Measurements from ENCODE around the gene ANXA2R. TPM values are rescaled to one million over a fixed set of nuclear protein-coding genes. Genes with fewer than 3 reads are reported as not detected.
"Not testable (repeated sequence)": the region's sequence is repeated elsewhere in the genome, so short reads cannot be mapped to it uniquely, and the experiment has no call there.

Gene ANXA2R
- total and polyA plus RNA-seq, 2 donors = 2.9 to 3.5 TPM

DNA sequence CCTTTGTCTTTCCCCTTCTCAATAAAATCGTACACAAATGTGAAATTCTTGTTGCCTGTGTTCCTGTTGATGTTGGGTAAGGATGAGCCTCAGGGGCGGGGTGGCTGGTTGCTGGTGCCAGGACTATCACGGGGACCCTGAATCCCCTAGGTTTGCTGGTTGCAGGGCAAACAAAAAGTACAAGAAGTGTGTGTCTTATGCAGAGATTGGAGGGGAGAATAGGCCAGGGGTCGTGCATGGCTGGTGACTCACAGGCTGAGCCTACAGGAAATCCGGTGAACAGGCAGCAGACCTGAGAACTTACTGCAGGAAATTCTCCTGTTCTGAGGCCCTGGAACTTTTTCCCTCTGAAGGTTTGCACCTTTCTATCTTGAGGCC, 5.5 kb downstream of the ANXA2R start:
- WGBS = 55% methylated on average over 5 of the region's 5 CpGs
- H3K36me3 ChIP-seq (ENCODE audit: insufficient read depth) = no peaks in the 10 kb centered on the region
- no peaks in the 10 kb centered on the region for H3K4me1 ChIP-seq (ENCODE audit: insufficient read depth)
- H3K27ac ChIP-seq (ENCODE audit: low read depth) = no peak overlapping the region
- H3K4me3 ChIP-seq (ENCODE audit: low read depth, low read length) = no peak overlapping the region
- DNase-seq (ENCODE audit: extremely low spot score) = no peak

DNA sequence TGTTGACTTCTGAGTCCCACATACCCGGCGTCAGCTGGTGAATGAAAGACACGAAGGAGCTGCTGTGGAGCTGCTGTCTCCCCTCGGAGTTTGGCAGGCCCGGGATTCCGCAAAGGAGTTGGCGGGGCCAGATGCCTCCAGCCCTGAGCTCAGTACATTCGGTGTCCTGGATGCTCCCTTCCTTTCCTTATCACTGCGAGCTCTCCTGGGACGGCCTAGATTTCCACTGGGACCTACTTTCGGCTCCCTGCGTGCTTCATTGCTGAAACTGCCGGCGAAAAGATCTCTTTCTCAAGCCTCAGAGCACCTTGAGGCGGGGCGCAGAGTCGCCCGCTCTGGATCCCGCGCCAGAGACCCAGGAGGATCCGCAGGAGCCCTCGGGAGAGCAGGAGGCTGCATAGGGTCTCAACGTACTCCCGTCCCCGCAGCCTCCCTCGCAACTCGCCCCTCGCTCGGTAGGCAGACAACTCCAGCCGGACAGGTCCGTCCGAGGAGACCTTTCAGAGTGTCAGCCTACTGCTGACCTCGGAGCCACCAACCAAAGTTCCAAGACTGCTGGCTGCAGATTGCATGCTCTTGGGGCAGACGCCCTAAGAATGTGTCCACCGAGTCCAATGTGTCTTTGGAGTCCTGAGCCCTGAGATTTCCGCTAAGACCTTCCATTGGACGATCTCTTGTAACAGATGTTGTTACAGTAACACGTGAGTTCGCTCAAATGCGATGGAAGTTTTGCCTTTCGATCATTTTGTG, 6.1 kb downstream of the ANXA2R start:
- no peak overlapping the region for H3K27ac ChIP-seq (ENCODE audit: low read depth)
- DNase-seq (ENCODE audit: extremely low spot score) = no peak
- WGBS = 34% methylated on average over 41 of the region's 41 CpGs
- no peaks in the 10 kb centered on the region for H3K36me3 ChIP-seq (ENCODE audit: insufficient read depth)
- H3K4me3 ChIP-seq (ENCODE audit: low read depth, low read length) = no peak overlapping the region
- no peaks in the 10 kb centered on the region for H3K4me1 ChIP-seq (ENCODE audit: insufficient read depth)

DNA sequence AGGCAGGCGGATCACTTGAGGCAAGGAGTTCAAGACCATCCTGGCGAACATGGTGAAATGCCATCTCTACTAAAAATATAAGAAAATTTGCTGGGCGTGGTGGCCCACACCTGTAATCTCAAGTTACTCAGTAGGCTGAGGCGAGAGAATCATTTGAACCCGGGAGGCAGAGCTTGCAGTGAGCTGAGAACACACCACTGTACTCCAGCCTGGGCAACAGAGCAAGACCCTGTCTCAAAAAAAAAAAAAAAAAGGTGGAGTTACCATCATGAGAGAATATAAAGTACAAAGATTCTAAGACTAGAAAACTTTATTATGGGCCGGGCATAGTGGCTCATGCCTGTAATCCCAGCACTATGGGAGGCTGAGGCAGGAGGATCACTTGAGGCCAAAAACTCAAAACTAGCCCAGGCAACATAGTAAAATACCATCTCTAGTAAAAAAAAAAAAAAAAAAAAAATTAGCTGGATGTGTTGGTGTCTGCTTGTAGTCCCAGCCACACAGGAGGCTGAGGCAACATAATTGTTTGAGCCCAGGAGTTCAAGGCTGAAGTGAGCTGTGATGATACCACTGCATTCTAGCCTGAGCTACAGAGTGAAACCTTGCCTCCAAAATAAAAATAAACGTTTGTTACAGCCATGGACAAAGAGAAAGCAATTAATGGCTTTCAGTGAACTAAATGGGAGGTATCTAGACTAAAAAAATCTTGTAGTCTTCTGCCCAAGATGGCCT, 12.9 kb downstream of the ANXA2R start:
- 79% methylated on average over 7 of the region's 7 CpGs for WGBS
- no peaks in the 10 kb centered on the region for H3K36me3 ChIP-seq (ENCODE audit: insufficient read depth)
- no peak overlapping the region for H3K27ac ChIP-seq (ENCODE audit: low read depth)
- H3K4me1 ChIP-seq (ENCODE audit: insufficient read depth) = no peaks in the 10 kb centered on the region
- H3K4me3 ChIP-seq (ENCODE audit: low read depth, low read length) = no peak overlapping the region
- DNase-seq (ENCODE audit: extremely low spot score) = no peak

DNA sequence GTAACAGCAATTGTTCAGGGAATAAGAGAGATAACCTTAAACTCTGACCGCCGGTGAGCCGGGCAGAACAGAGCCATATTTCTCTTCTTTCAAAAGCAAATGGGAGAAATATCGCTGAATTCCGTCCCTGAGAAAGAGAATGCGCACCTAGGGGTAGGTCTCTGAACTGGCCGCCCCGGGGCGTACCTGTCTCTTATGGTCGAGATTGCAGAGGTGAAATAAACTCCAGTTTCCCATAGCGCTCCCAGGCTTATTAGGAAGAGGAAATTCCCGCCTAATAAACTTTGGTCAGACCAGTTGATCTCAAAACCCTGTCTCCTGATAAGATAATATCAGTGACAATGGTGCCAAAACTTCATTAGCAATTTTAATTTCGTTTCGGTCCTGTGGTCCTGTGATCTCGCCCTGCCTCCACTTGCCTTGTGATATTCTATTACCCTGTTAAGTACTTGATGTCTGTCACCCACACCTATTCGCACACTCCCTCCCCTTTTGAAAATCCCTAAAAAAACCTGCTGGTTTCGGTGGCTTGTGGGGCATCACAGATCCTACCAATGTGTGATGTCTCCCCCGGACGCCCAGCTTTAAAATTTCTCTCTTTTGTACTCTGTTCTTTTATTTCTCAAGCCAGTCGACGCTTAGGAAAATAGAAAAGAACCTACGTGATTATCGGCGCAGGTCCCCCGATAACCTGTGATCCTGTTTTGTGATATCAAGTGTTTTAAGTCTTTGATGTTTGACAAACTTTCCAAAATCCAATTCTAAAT, 14.8 kb downstream of the ANXA2R start:
- not testable (repeated sequence) for H3K27ac ChIP-seq (ENCODE audit: low read depth); H3K4me1 ChIP-seq (ENCODE audit: insufficient read depth); H3K36me3 ChIP-seq (ENCODE audit: insufficient read depth); DNase-seq (ENCODE audit: extremely low spot score); H3K4me3 ChIP-seq (ENCODE audit: low read depth, low read length)
- 47% methylated on average over 25 of the region's 25 CpGs for WGBS

DNA sequence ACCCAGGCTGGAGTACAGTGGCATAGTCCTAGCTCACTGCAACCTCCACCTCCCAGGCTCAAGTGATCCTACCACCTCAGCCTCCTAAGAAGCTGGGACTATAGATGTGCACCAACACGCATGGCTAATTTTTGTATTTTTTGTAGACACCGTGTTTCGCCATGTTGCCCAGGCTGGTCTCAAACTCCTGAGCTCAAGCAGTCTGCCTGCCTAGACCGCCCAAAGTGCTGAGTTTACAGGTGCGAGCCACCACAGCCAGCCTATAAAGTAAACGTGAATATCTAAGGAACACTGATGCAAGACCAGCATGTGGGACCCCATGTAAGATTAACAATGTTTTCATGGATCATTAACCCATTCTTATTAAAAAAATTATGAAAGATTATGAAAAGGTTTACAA, 15.9 kb downstream of the ANXA2R start:
- no peak for DNase-seq (ENCODE audit: extremely low spot score)
- Histone ChIP-seq H3K36me3 (ENCODE audit: insufficient read depth) (no peaks in the 10 kb centered on the region), H3K4me3 (ENCODE audit: low read depth, low read length) (no peak overlapping the region), H3K4me1 (ENCODE audit: insufficient read depth) (no peaks in the 10 kb centered on the region), H3K27ac (ENCODE audit: low read depth) (no peak overlapping the region)
- WGBS = 71% methylated on average over 6 of the region's 6 CpGs

DNA sequence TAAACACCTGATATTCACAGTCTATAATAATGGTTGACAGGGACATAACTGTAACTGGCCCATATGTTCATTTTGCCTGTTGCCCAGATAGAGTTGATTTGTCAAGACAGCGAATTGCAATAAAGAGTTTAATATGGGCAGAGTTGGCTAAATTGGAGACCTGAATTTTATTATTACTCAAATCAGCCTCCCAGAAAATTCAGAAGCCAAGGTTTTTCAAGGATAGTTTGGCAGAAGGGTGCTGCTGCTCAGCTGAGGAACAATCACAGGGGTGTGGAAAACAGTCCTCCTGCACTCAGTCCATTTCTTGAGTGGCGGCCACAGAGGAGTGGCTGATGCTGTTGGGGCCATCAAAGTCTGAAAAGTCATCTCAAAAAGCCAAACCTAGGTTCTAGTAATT, 19.0 kb downstream of the ANXA2R start:
- DNase-seq (ENCODE audit: extremely low spot score) = no peak
- 80% methylated on average over 2 of the region's 2 CpGs for WGBS
- no peak overlapping the region for H3K4me3 ChIP-seq (ENCODE audit: low read depth, low read length)

DNA sequence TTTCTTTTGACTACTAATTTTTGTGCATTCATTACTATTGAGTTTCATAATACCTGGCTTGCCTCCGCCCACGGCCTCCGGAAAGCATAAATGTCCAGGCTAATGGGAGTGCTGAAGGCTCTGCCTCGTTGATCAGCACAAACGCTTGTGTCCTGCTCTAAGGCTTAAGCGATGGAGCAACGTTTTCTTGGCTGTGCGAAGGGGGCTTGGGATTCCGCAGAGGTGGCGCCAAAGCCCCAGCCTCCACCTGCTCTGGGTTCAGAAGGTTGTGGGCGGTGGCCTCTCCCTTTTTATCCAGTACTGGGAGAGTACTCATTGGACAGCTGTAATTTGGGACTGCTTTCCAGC, 19.7 kb downstream of the ANXA2R start:
- DNase-seq (ENCODE audit: extremely low spot score) = no peak
- Histone ChIP-seq H3K27ac (ENCODE audit: low read depth) (peak overlapping the region; percentile 64), H3K36me3 (ENCODE audit: insufficient read depth) (no peaks in the 10 kb centered on the region), H3K4me3 (ENCODE audit: low read depth, low read length) (no peak overlapping the region), H3K4me1 (ENCODE audit: insufficient read depth) (no peaks in the 10 kb centered on the region)
- WGBS = 19% methylated on average over 11 of the region's 11 CpGs

More for the DNA sequence above, 19.0 kb downstream of the ANXA2R start:
- H3K36me3 ChIP-seq (ENCODE audit: insufficient read depth) = no peaks in the 10 kb centered on the region
- H3K4me1 ChIP-seq (ENCODE audit: insufficient read depth) = no peaks in the 10 kb centered on the region
- no peak overlapping the region for H3K27ac ChIP-seq (ENCODE audit: low read depth)

DNA sequence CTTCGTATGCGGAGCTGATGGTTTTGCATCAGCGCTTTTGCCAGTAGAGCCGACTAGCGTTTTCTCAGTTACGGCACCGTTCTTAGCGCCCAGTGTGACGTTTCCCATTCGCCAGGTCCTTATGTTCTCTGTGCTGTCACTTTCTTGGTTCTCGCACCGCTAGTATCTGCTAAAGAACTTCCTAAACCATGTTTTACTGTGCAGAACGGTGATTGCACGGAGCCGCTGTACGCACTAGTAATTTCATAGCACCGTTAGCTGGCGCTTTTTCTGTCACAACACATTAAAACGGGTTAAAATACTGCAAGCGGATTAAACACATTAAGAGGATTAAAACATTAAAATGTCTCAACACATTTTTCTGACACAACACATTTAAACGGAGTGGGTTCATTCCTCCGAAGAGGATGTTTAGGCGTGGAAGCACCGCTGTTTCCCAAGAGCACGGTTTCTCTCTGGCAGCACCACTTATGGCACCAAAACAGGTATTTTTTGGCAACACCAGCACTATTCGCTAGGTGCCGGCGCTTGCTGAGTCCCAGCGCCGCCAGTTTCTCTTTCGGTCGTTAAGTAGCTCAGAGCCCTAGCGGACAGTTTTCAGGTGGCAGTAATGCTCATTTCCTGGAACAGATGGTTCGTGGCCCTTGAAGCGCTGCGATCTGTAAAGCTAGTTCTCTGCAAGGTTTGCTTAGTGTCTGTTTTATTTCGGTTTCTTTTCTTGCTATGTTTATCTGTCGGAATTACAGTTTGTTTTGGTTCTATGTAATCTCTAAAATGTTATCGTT, 20.3 kb downstream of the ANXA2R start:
- Histone ChIP-seq H3K36me3 (ENCODE audit: insufficient read depth) (no peaks in the 10 kb centered on the region), H3K4me3 (ENCODE audit: low read depth, low read length) (peak overlapping the region; percentile 40), H3K27ac (ENCODE audit: low read depth) (peak overlapping the region; percentile 57), H3K4me1 (ENCODE audit: insufficient read depth) (no peaks in the 10 kb centered on the region)
- no peak for DNase-seq (ENCODE audit: extremely low spot score)
- WGBS = 15% methylated on average over 39 of the region's 39 CpGs

DNA sequence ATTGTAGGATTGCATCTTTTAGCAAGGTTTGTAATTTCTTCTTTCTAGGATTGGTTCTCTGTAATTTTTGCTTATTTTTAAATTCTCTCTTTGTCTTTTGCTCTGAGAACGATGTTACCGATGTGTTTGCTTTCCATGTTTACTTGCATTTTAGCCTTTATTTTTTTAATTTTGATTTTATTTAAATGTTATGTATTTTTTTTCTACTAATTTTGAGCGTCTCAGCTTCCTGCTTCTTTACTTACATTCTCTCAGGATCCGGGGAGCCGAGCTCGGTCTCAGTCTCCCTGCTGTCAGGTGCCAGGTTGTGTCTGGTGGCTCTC, 20.9 kb downstream of the ANXA2R start:
- H3K36me3 ChIP-seq (ENCODE audit: insufficient read depth) = no peaks in the 10 kb centered on the region
- H3K4me3 ChIP-seq (ENCODE audit: low read depth, low read length) = peak overlapping the region; percentile 40
- peak overlapping the region; percentile 30 for H3K27ac ChIP-seq (ENCODE audit: low read depth)
- no peaks in the 10 kb centered on the region for H3K4me1 ChIP-seq (ENCODE audit: insufficient read depth)
- no peak for DNase-seq (ENCODE audit: extremely low spot score)
- WGBS = 29% methylated on average over 6 of the region's 6 CpGs

DNA sequence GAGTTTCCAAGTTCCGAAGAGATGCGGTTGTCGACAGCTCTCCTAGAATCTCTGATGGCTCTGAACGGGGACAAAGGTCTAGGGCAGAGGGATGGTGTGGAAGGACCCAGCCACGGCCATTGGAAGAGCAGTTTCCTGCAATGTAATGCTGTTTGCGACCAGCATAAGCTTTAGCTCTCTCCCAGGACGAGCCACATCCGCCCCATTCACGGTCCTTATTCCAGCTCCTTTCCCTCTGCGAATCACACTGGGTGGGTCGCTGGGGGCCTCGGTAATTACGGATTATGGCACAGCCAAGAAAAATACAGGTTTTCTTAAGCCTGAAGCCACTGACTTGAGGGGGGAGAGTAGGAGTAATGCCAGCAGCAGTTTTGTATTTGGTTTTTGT, 22.7 kb downstream of the ANXA2R start:
- no peak for DNase-seq (ENCODE audit: extremely low spot score)
- Histone ChIP-seq H3K27ac (ENCODE audit: low read depth) (peak overlapping the region; percentile 88), H3K36me3 (ENCODE audit: insufficient read depth) (no peaks in the 10 kb centered on the region), H3K4me1 (ENCODE audit: insufficient read depth) (no peaks in the 10 kb centered on the region), H3K4me3 (ENCODE audit: low read depth, low read length) (peak overlapping the region; percentile 31)
- WGBS = 14% methylated on average over 13 of the region's 13 CpGs

DNA sequence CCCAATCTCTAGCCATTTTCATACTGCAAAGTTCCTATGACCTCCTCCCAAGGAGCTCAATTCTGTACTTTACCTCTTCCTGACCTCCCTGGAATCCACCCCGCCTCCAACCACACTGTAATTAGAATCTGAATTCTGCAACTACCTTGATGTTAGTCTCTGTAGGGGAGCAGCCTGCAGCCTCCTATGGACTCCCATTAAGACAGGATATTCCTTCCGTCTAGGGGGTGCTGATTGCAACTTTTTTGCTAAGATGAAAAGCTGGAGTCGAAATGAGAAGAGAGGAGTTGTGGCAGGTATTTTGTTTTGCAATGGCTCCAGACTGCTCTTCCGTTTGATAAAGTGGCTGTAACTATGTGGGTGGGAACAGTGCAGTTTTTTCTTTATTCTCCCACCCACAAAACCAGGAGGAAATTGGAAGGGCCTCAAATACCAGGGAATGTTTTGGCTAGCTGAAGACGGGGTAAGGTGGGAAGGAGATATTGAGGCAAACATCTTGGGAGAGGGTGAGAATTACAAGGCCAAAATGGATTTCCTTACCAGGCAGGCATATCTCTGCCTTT, 23.8 kb downstream of the ANXA2R start:
- Histone ChIP-seq H3K4me3 (ENCODE audit: low read depth, low read length) (no peak overlapping the region), H3K36me3 (ENCODE audit: insufficient read depth) (no peaks in the 10 kb centered on the region), H3K27ac (ENCODE audit: low read depth) (no peak overlapping the region), H3K4me1 (ENCODE audit: insufficient read depth) (no peaks in the 10 kb centered on the region)
- 78% methylated on average over 5 of the region's 5 CpGs for WGBS
- DNase-seq (ENCODE audit: extremely low spot score) = no peak

DNA sequence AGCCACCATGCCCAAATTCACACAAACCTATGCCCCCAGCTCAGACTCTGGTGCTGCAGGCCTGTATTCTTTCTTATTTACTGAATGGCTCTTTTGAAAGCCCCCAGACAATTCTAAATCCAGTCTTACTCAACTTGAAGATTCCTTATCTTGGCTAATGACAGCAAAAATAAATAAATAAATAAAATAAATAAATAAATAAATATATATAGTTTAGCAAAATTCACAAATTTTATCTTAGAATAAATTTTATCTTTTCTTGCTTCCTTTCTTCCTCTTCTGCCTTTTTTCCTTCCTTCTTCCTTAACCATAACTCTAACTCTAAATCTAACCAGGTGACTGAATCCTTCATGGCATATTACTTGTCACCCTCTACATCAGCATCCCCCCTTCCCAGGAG, 25.6 kb downstream of the ANXA2R start:
- H3K27ac ChIP-seq (ENCODE audit: low read depth) = no peak overlapping the region
- no peak overlapping the region for H3K4me3 ChIP-seq (ENCODE audit: low read depth, low read length)
- no peaks in the 10 kb centered on the region for H3K36me3 ChIP-seq (ENCODE audit: insufficient read depth)
- DNase-seq (ENCODE audit: extremely low spot score) = no peak
- H3K4me1 ChIP-seq (ENCODE audit: insufficient read depth) = no peaks in the 10 kb centered on the region

DNA sequence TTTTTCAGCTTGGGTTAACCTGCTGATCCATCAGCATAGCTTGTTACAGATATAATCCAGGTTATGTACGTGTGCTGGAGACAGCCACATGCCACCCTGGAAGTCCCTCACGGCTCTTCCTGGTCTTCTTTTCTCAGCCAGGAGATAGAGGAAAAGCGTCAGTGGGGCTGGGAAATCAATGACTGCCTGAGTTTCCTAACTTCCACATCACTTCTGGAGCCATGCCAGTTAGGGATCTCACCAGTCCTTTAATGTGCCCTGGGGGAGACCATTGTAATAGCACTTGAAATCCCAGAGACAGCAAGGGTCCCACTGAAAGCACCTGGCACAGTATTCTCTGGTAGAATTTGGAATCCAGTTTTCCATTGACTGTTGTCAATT, 29.2 kb downstream of the ANXA2R start:
- Histone ChIP-seq H3K4me3 (ENCODE audit: low read depth, low read length) (no peak overlapping the region), H3K36me3 (ENCODE audit: insufficient read depth) (no peaks in the 10 kb centered on the region), H3K27ac (ENCODE audit: low read depth) (no peak overlapping the region), H3K4me1 (ENCODE audit: insufficient read depth) (no peaks in the 10 kb centered on the region)
- whole genome bisulfite sequencing = 59% methylated on average over 3 of the region's 3 CpGs
- no peak for DNase-seq (ENCODE audit: extremely low spot score)
